ENCODE data around the gene PRDM16. TPM values are rescaled to one million over a fixed set of nuclear protein-coding genes. Genes with fewer than 3 reads are reported as not detected.

PRDM16 gene
- total and polyA plus RNA-seq, 2 of the 4 experiments (the other 2 are of a cell fraction), result 0.02 TPM; not detected in 1

DNA sequence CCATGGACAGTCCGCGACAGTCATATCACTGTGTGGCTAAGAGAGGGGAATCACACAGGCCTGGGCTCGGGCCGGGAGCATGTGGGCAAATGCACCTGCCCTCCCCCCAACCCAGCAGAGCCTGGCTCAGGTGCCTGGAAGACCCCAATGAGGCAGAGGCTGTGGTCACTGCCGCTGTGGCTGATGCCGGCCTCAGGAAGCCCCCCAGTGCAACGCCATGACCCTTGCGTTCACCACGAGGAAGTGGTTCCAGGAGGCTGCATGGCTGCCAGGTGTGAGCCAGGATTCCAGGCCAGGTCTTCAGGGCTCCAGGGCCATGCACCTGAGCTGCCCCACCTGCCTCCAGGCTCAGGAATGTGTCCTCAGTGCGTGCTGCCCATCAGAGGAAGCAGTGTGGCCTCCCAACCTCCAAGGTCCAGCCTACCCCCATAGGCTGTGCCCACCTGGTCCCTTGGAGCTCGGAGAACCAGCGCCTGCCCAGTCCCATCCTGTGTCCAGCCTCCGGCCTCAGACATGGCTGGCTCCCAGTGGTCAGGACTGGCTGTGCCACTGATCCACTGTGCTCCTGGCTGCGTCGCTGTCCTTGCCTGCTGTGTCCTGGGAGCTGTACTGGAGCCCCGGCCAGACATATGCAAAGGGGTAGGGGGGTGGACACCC lies 393.5 kb downstream of the PRDM16 start:
- Histone ChIP-seq H2BK15ac (ENCODE audit: low read depth, low read length) (no peak overlapping the region), H2AK9ac (replicated peaks; ENCODE audit: low read depth, low read length, poor library complexity) (no peak overlapping the region), H4K5ac (ENCODE audit: low read depth, low read length) (no peak overlapping the region), H4K91ac (ENCODE audit: insufficient read depth, low read depth, low read length) (no peak overlapping the region), H3K36me3 (ENCODE audit: control insufficient read depth, insufficient read depth, low read length) (no peaks in the 10 kb centered on the region), H3K14ac (replicated peaks; ENCODE audit: low read depth, low read length) (no peak overlapping the region), H3K56ac (ENCODE audit: extremely low read depth, insufficient read depth, low read length) (no peak overlapping the region), H3K4ac (ENCODE audit: low read depth, low read length) (no peak overlapping the region), H3K27ac (ENCODE audit: insufficient read depth, low read length) (no peak overlapping the region), H2BK5ac (ENCODE audit: low read depth, low read length, poor library complexity, severe bottlenecking) (no peak overlapping the region), H3K18ac (ENCODE audit: low read depth, low read length) (no peak overlapping the region), H2BK20ac (ENCODE audit: low read depth, low read length) (no peak overlapping the region), H3K9me3 (ENCODE audit: control insufficient read depth, insufficient read depth, low read length) (no peaks in the 10 kb centered on the region), H3K4me3 (ENCODE audit: insufficient read depth, low read depth, low read length) (no peak overlapping the region), H2AK5ac (ENCODE audit: low read depth, low read length) (no peak overlapping the region), H3K23ac (ENCODE audit: low read depth, low read length) (no peak overlapping the region), H3K79me1 (ENCODE audit: low read depth in 1 of 2, low read length in 2 of 2) (no peaks in the 10 kb centered on the region), H2BK120ac (ENCODE audit: low read depth, low read length) (no peak overlapping the region), H3K4me2 (ENCODE audit: low read depth, low read length) (no peak overlapping the region), H3K9ac (ENCODE audit: low read depth, low read length) (no peak overlapping the region), H3K27me3 (ENCODE audit: control insufficient read depth, insufficient read depth, low read length) (peaks cover 15% of the 10 kb centered on the region), H3K9me1 (ENCODE audit: insufficient read depth, low read length) (no peaks in the 10 kb centered on the region), H2AFZ (replicated peaks; ENCODE audit: low read length, poor library complexity) (no peak overlapping the region), H4K20me1 (ENCODE audit: insufficient read depth, low read length) (no peaks in the 10 kb centered on the region), H4K8ac (ENCODE audit: low read depth in 2 of 2, low read length in 2 of 2) (no peak overlapping the region), H3K4me1 (ENCODE audit: control insufficient read depth, insufficient read depth, low read length) (no peaks in the 10 kb centered on the region)
- BruUV-seq (replicated peaks), result no TSS peak
- WGBS, 2 experiments (ENCODE audit: extremely low coverage in 2 of 2, insufficient read length in 1 of 2), result 78% methylated on average over 4 of the region's 16 CpGs; no CpG with 5 or more reads in 1 of the 2 experiments
- no peak for ATAC-seq (ENCODE audit: low read depth)
- CTCF ChIA-PET, result interaction anchor here (2.1 kb wide), 1 partner anchor 9 kb away, joined by 8 read pairs; no protein-coding TSS in a partner anchor
- in situ Hi-C loops (cut with MboI; ENCODE audit: low sequenced_read_pairs), result no loop called here
- dilution Hi-C loops (cut with HindIII; ENCODE audit: low sequenced_read_pairs, unreplicated experiment), result no loop called here
- no peak for TF ChIP-seq SMC3 (IDR thresholded peaks at IDR 0.05; ENCODE audit: low read depth, low read length)
- TF ChIP-seq FOS (IDR thresholded peaks at IDR 0.05; ENCODE audit: low read depth, low read length), result no peak
- no peak for TF ChIP-seq BHLHE40 (IDR thresholded peaks at IDR 0.05; ENCODE audit: low read depth, low read length)
- TF ChIP-seq, protein P1, sequence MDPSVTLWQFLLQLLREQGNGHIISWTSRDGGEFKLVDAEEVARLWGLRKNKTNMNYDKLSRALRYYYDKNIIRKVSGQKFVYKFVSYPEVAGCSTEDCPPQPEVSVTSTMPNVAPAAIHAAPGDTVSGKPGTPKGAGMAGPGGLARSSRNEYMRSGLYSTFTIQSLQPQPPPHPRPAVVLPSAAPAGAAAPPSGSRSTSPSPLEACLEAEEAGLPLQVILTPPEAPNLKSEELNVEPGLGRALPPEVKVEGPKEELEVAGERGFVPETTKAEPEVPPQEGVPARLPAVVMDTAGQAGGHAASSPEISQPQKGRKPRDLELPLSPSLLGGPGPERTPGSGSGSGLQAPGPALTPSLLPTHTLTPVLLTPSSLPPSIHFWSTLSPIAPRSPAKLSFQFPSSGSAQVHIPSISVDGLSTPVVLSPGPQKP (IDR thresholded peaks at IDR 0.05; ENCODE audit: borderline replicate concordance, low read depth, low read length), result no peak
- no peak for TF ChIP-seq RCOR1 (IDR thresholded peaks at IDR 0.05; ENCODE audit: insufficient replicate concordance, low read length)
- TF ChIP-seq MAZ (IDR thresholded peaks at IDR 0.05; ENCODE audit: borderline replicate concordance, low read depth, low read length), result no peak
- TF ChIP-seq RFX5 (IDR thresholded peaks at IDR 0.05; ENCODE audit: low read depth, low read length), result no peak
- TF ChIP-seq, protein P2, sequence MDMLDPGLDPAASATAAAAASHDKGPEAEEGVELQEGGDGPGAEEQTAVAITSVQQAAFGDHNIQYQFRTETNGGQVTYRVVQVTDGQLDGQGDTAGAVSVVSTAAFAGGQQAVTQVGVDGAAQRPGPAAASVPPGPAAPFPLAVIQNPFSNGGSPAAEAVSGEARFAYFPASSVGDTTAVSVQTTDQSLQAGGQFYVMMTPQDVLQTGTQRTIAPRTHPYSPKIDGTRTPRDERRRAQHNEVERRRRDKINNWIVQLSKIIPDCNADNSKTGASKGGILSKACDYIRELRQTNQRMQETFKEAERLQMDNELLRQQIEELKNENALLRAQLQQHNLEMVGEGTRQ (IDR thresholded peaks at IDR 0.05; ENCODE audit: low read depth, low read length), result no peak
- no peak for TF ChIP-seq CHD1 (IDR thresholded peaks at IDR 0.05; ENCODE audit: low read depth, low read length)
- no peak for TF ChIP-seq CEBPB (IDR thresholded peaks at IDR 0.05; ENCODE audit: low read depth, low read length)
- TF ChIP-seq NFE2L2 (IDR thresholded peaks at IDR 0.05; ENCODE audit: low read depth, low read length), result no peak
- TF ChIP-seq POLR2A (IDR thresholded peaks at IDR 0.05; ENCODE audit: low read depth, low read length), result no peak
- TF ChIP-seq MXI1 (IDR thresholded peaks at IDR 0.05; ENCODE audit: borderline replicate concordance, low read depth, low read length), result no peak
- no peak for TF ChIP-seq RAD21 (IDR thresholded peaks at IDR 0.05; ENCODE audit: low read length)
- no peak for DNase-seq
- POLR2A ChIA-PET (ENCODE audit: unreplicated experiment), result no interaction called here
- intact Hi-C loops (cut with micrococcal nuclease), result no loop called here
